Natural killer cell (primary cell): ENCODE data around the gene ADSS1. TPM values are rescaled to one million over a fixed set of nuclear protein-coding genes. Genes with fewer than 3 reads are reported as not detected.

Experiments used
- ATAC-seq, 3 donors: fragments of 150-1000 bp in 2 of 3; fragments of 200-7000 bp in 1 of 3; cut with Tn5 transposase; 1 replicate in 1 of 3; 2 replicates in 2 of 3; pipeline ENCODE4 v1.10.0; 2021; ENCODE audit warnings: mild to moderate bottlenecking in 2 of 3, moderate library complexity in 2 of 3
- DNase-seq, 2 donors: peaks; one replicate each; pipeline versions ENCODE4 v3.0.0 to v3.0.0-alpha.2; 2013 to 2021; ENCODE audit warnings: mixed read lengths in 1 of 2
- H3K27ac ChIP-seq: one replicate; pipeline ENCODE4 v1.5.1; 2013; ENCODE audit warnings: mild to moderate bottlenecking, low read length
- H3K27me3 ChIP-seq: one replicate; pipeline ENCODE4 v1.6.1; 2013; ENCODE audit warnings: low read length; ENCODE audit not compliant: control insufficient read depth, insufficient read depth
- H3K36me3 ChIP-seq: one replicate; pipeline ENCODE4 v1.6.1; 2013; ENCODE audit warnings: low read length; ENCODE audit not compliant: control insufficient read depth, insufficient read depth
- H3K4me1 ChIP-seq: one replicate; pipeline ENCODE4 v1.6.1; 2013; ENCODE audit warnings: low read length; ENCODE audit not compliant: control insufficient read depth, insufficient read depth
- H3K4me3 ChIP-seq: one replicate; pipeline ENCODE4 v1.5.1; 2013; ENCODE audit warnings: low read length
- H3K9me3 ChIP-seq: one replicate; pipeline ENCODE4 v1.6.1; 2013; ENCODE audit warnings: low read length; ENCODE audit not compliant: control insufficient read depth, insufficient read depth
- H3K27ac Mint-ChIP-seq, 2 donors: one replicate each; pipeline ENCODE4 v1.8.0; 2022; ENCODE audit warnings: mild to moderate bottlenecking in 2 of 2, mixed read lengths in 2 of 2, moderate library complexity in 1 of 2
- H3K27me3 Mint-ChIP-seq, 2 donors: one replicate each; pipeline ENCODE4 v1.8.0; 2022; ENCODE audit warnings: low read depth in 2 of 2, mixed read lengths in 2 of 2
- H3K36me3 Mint-ChIP-seq: one replicate; pipeline ENCODE4 v1.8.0; 2022; ENCODE audit warnings: mixed read lengths
- H3K4me1 Mint-ChIP-seq, 2 donors: one replicate each; pipeline ENCODE4 v1.8.0; 2022; ENCODE audit warnings: mixed read lengths in 2 of 2
- H3K4me3 Mint-ChIP-seq: one replicate; pipeline ENCODE4 v1.8.0; 2022; ENCODE audit warnings: mild to moderate bottlenecking, moderate library complexity, mixed read lengths
- H3K9me3 Mint-ChIP-seq, 2 donors: one replicate each; pipeline ENCODE4 v1.8.0; 2022; ENCODE audit warnings: mixed read lengths in 2 of 2
- WGBS: methylation state at CpG from one replicate; pipeline ENCODE4 v1.1.7; 2013; ENCODE audit warnings: missing lambda C conversion rate; ENCODE audit not compliant: insufficient coverage; 5-methylcytosine and 5-hydroxymethylcytosine counted together
- intact Hi-C: fragments of 100-400 bp; cut with micrococcal nuclease; formaldehyde crosslinking; loops from one replicate; pipeline ENCODE4 v1.14.2; 2022
- total RNA-seq, 4 donors: library from RNA; stranded (reverse); fragments of 120-200 nt in 1 of 4; gene quantifications; one replicate each; pipeline versions ENCODE4 v1.2.3 to v1.2.4, GENCODE V29; 2013 to 2022
- TF ChIP-seq, protein P1 (sequence below): fragments of 200-600 bp; IDR thresholded peaks from one replicate; pipeline ENCODE4 v1.8.0; 2022; ENCODE audit warnings: antibody characterized with exemption

Gene ADSS1
- total RNA-seq, 3 donors from 2014 or later (not counting 1 experiment from before 2014, with no cell fraction given): 2.1 to 2.7 (median 2.5) TPM

DNA sequence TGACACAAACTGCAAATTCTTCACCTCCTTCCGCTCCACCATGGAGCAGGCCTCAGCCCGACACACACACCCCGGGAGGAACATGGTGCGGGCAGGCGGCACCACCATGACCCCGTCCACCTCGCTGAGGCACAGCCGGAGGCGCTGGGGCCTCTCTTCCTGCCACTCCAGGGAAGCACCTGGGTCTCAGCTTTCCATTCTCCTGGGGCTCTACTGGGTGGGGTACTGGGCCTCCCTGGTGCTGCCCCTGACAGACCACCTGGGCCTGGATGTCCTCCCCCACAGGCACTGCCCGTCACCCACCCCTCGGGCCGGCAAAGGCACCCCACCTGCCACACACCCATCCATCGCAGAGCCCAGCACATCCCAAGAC lies 61.7 kb downstream of the ADSS1 start:
- peaks cover 12% of the 10 kb centered on the region for H3K36me3 ChIP-seq
- H3K4me1 ChIP-seq: peaks cover 41% of the 10 kb centered on the region
- ATAC-seq (no peak), DNase-seq (no peak)
- H3K4me1 Mint-ChIP-seq: peaks cover 0 to 35% of the 10 kb centered on the region in 2 donors
- H3K9me3 Mint-ChIP-seq: no peaks in the 10 kb centered on the region
- peak overlapping the region in 1 of 2 donors; percentile 74 for H3K27ac Mint-ChIP-seq
- 90% methylated on average over 13 of the region's 13 CpGs for WGBS
- no peaks in the 10 kb centered on the region for H3K27me3 ChIP-seq
- no peaks in the 10 kb centered on the region for H3K36me3 Mint-ChIP-seq
- no peak overlapping the region for H3K27ac ChIP-seq
- no peak overlapping the region for H3K4me3 ChIP-seq
- H3K27me3 Mint-ChIP-seq: no peaks in the 10 kb centered on the region
- TF ChIP-seq, protein P1, sequence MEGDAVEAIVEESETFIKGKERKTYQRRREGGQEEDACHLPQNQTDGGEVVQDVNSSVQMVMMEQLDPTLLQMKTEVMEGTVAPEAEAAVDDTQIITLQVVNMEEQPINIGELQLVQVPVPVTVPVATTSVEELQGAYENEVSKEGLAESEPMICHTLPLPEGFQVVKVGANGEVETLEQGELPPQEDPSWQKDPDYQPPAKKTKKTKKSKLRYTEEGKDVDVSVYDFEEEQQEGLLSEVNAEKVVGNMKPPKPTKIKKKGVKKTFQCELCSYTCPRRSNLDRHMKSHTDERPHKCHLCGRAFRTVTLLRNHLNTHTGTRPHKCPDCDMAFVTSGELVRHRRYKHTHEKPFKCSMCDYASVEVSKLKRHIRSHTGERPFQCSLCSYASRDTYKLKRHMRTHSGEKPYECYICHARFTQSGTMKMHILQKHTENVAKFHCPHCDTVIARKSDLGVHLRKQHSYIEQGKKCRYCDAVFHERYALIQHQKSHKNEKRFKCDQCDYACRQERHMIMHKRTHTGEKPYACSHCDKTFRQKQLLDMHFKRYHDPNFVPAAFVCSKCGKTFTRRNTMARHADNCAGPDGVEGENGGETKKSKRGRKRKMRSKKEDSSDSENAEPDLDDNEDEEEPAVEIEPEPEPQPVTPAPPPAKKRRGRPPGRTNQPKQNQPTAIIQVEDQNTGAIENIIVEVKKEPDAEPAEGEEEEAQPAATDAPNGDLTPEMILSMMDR: no peak
- no peak overlapping the region for H3K4me3 Mint-ChIP-seq
- no peaks in the 10 kb centered on the region for H3K9me3 ChIP-seq
- intact Hi-C loops: no loop called here

DNA sequence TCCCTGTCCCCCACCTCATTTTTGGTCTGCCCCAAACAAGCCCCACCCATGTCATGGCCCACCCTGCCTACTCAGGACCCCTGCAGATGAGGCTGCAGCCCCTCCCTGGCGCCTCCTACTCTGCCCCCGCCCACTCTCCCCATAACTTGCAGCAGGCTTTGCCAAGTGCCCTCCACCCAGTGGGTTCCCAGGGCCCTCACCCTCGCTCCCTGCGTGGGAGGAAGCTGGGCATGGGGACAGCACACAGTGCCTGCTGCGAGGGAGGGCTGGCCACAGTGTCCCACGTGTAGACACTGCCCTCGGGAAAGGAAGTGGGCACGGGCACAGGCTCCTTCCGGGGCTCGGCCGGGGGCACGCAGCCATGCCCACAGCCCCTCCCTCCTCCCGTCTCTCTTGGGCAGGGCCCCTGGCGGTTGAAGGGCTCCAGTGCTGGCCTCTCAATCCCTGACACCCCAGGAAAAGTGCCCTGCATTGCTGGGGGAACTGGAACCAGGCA lies 62.1 kb downstream of the ADSS1 start:
- Histone ChIP-seq H3K27ac (no peak overlapping the region), H3K4me3 (no peak overlapping the region), H3K9me3 (no peaks in the 10 kb centered on the region), H3K36me3 (peaks cover 16% of the 10 kb centered on the region), H3K4me1 (peaks cover 45% of the 10 kb centered on the region), H3K27me3 (no peaks in the 10 kb centered on the region)
- H3K27ac Mint-ChIP-seq: peak overlapping the region; percentile 31 to 74
- 25% methylated on average over 14 of the region's 14 CpGs for WGBS
- no peaks in the 10 kb centered on the region for H3K27me3 Mint-ChIP-seq
- no peaks in the 10 kb centered on the region for H3K36me3 Mint-ChIP-seq
- TF ChIP-seq, protein P1: no peak
- ATAC-seq (peak; percentile 62 to 76 (median 69)), DNase-seq (peak in 1 of 2 donors; percentile 53)
- peaks cover 0 to 39% of the 10 kb centered on the region in 2 donors for H3K4me1 Mint-ChIP-seq
- H3K9me3 Mint-ChIP-seq: no peaks in the 10 kb centered on the region
- intact Hi-C loops: no loop called here
- no peak overlapping the region for H3K4me3 Mint-ChIP-seq

DNA sequence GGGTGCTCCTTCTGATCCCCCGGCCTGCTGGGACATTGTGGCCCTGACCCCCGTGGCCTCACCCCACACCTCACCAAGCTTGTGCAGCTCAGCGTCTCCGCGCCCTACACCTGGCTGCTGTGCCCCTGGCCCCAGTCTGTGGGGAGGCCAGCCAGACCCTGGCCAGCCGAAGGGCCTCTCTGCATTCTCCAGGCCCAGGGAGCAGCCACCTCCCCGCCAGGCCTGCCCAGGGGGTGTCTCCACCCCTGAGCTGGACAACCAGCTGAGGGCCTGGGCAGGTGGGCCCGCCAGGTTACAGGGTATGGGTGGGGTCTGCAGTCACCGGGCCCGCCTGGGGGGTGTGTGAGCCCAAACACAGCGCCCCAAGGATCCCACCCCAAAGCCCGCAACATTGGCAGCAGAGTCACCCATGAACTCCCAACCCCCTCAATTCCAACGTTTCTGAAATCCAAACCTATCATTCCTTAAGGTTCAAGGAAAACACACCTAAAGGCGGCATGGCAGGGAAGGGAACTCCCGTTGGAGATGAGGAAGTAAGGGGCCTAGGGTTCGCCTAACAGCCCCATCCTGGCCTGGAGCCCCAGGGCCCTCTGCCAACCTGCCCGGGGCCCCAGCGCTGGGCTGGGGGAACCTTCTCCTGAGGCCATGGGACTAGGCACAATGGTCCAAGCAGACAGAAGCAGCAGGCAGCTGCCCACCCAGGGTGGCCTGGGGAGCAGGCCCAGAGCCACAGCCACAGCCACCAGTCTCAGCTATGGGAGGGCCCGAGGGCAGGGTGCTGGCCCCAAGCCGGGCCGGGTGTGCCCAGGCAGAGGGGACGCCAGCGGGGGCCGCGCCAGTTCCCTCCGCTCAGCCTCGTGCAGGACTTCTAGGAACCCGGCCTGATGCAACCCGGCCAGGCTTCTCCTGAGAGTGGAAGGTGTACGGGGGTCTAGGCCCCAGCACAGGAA lies 63.0 kb downstream of the ADSS1 start:
- no peak overlapping the region for H3K4me3 ChIP-seq
- H3K27me3 ChIP-seq: no peaks in the 10 kb centered on the region
- H3K4me1 Mint-ChIP-seq: peaks cover 0 to 46% of the 10 kb centered on the region in 2 donors
- peak overlapping the region; percentile 31 to 74 for H3K27ac Mint-ChIP-seq
- TF ChIP-seq, protein P1: no peak
- no peak overlapping the region for H3K4me3 Mint-ChIP-seq
- no peaks in the 10 kb centered on the region for H3K9me3 Mint-ChIP-seq
- no peaks in the 10 kb centered on the region for H3K27me3 Mint-ChIP-seq
- peaks cover 45% of the 10 kb centered on the region for H3K4me1 ChIP-seq
- DNase-seq: no peak
- peaks cover 25% of the 10 kb centered on the region for H3K36me3 ChIP-seq
- H3K9me3 ChIP-seq: no peaks in the 10 kb centered on the region
- 86% methylated on average over 28 of the region's 30 CpGs for WGBS
- ATAC-seq: no peak
- intact Hi-C loops: no loop called here
- no peak overlapping the region for H3K27ac ChIP-seq
- H3K36me3 Mint-ChIP-seq: no peaks in the 10 kb centered on the region
